HG02943 (cell line): ENCODE data around the gene FYB2.

Experiments
- ATAC-seq: cut with Tn5 transposase; IDR thresholded peaks from one replicate; pipeline ENCODE4 v1.9.1; 2021; ENCODE audit warnings: mild to moderate bottlenecking, low read depth, moderate library complexity; ENCODE audit not compliant: unreplicated experiment

Gene FYB2

DNA sequence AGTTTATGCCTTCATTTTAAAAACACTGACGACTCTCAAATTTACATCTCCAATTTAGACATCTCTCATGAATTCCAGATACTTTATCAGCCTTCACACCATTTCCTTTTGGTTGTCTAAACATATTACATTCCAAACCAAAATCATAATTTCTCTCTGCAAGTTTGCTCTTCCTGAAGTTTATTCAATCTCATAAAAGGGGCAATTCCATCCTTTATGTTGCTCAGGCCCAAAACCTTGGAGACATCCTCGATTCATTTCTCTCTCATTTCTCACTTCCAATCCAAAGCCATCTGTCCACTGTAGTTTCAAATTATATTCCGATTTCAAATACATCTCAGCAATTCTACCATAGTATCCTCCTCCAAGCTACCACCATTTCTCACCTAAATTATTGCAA is 74.0 kb downstream of the FYB2 start:
- ATAC-seq = no peak

DNA sequence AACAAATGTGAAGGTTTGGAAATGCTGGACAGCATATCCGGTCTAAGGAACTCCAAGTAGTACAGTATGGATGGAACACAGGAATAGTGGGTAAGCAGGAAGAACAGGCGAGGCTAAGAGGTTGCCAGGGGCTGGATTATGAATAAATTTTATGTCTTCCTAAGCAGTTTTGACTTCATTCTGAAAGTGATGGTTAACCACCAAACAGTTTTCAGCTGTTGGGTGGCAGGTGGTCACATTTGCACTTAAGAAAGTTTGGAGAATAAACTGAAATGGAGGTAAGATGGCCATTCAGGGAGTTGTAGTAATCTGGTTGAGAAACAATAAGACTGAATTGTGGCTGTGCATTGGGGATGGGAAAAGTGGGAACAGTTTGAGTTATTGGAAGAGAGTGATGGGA is 90.2 kb downstream of the FYB2 start:
- ATAC-seq = no peak

DNA sequence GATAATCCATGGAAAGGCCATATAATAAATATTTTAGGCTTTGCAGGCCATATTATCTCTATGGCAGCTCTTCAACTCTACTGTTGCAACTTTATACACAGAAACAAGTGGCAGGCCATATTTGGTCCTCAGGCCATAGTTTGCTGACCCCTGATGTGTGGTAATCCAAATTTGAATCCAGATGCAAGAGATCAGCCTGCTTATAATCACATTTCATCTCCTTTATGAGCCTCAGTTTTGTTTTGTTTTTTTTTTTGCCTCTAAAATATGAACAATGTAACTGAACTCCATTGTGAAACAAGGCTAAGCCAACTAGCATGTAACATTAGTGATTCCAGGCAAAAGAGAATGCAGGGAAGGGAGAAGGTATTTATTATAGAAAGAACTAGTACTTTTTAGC is 92.5 kb downstream of the FYB2 start:
- no peak for ATAC-seq

DNA sequence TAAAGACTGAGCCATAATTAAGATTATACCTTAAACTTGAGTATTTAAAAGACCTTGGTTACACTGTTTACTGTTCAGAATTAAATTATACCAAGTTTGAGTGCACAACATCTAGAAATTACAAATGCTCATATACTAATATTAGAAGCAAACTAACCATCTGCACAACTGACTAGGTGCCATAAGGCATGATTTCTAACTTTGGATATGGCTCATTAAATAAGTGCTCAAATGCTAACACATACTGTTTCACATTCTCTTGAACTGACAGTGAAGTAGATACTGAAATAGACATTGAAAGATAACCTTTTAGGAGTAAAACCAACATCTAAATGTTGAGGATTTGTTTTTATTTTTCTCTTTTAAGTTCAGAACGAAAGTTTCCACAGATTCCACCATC is 100.0 kb downstream of the FYB2 start:
- ATAC-seq = no peak

DNA sequence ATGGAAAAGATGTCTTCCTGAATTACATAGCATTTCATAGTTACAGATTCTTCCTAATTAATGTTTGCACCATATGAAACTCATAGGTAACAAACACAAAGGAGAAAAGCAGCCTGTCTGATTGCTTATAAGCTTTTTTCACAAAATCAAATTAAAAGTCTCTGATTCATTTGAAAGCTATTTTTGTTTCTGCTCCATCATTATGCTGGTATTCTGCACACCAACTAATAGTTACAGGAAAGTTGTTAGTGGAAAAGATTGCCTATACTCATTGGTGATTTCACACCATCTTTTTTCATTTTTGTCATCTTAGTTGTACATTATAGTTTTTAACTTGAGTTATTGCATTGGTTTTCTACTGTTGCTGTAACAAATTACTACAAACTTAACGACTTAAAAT is 104.0 kb downstream of the FYB2 start:
- no peak for ATAC-seq

DNA sequence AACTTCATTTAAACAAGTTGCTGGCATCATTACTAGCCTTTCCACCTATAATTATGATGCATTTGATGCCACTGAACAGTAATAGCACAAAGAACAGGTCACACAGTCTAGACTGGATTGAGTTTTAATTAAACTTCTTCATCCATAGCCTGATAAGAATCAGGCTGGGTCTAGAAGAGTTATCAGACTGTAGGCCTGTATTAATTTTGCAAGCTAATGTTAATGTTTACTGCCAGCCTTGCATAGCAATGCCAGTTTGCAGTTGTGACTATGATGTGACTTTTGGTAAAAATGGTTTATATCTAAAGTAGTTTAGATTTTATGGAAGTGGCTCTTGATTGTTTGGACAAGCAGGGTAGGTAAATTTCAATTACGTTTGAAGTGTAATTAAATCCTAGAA is 106.1 kb downstream of the FYB2 start:
- ATAC-seq = no peak

DNA sequence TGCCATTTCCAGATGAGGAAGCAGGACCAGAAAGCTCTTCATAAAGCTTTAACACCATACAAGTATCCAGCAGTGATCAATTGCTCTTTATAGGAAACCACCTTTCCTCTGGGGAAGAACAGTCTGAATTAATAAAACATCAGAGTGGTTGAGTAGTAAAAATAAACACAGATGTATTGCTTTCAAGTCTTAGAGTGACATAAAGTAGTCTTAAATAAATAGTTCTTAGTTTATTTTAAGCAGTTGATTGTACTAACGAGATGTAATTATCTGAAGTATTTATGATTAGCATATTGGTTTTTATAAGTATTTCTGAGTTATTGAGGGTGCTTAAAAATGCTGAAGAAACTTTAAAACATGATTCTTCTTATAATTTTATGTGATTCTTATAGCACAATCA is 107.1 kb downstream of the FYB2 start:
- no peak for ATAC-seq

DNA sequence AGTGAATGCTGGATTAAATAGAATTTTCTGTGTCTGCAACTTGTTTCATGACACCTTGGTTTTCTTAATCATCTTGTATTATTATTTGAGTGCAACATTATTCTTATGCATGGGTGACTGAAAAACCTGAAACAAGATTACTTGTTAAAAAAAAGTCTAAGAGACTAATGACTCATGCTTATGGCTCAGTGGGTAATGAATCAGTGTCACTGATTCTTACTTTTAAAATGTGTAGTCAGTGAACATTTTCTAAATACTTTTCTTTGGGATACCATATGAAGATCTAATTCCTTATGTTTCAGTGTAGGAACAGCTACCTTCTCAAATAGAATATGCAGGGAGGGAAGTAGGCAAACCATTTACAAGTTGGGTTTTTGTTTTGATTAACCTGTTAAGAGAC is 108.6 kb downstream of the FYB2 start:
- no peak for ATAC-seq

DNA sequence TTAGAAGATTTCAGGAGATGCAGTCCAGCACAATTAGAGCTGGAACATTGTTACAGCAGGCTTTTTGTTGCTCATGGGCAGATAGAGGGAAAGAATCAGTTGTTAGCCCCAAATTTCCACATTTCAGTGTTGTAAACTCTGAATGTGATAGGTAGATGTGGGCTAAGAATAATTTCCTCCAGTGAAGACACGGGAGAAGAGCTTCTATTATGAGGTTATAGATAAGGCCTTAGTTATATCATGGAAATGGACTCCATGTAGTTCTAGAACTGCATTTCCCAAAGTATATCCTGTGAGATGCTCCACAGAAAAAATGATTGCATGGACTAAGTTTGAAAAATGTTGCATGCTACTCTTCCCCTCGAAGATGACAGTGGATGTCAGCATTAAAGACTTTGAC is 109.2 kb downstream of the FYB2 start:
- no peak for ATAC-seq

DNA sequence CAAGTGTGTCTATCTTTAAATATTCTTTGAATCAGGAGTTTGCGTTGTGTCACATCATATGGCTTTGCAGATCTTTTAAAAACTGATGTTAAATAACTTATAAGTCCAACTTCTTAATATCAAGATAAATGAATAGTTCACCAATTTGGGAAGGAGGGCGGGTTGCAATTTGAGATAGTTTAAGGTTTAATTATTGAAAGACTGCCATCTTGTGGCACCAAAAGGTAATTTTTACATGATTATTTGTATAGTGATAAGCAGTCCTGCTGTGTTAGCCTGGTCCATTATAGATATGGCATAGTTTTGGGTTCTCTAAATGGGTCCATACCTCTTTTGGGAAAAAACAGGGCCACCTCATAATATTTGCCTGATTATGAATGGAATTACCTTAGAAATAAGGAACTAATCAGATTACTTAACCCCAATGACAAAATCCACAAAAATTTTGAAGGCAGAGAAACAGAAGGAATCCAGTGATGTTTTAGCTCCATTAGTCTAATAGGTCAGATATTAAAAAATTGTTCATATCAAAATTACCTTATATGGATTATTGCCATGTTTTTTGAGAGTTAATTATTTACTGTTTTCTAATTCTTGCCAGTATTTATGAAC is 109.8 kb downstream of the FYB2 start:
- ATAC-seq = no peak

DNA sequence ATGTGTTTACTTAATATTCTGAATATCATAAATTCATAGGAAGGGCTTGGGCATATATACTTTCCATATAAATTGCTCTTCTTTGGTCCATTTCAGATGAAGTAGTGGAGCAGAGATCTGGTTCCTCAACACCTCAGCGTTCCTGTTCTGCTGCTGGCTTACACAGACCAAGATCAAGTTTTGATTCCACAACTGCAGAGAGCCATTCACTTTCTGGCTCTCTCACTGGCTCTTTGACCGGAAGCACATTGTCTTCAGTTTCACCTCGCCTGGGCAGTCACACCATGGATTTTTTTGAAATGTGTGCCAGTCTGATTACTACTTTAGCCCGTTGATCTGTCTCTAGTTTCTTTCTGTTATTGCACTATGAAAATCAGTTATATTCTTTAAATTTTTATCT is 111.8 kb downstream of the FYB2 start:
- ATAC-seq = no peak

DNA sequence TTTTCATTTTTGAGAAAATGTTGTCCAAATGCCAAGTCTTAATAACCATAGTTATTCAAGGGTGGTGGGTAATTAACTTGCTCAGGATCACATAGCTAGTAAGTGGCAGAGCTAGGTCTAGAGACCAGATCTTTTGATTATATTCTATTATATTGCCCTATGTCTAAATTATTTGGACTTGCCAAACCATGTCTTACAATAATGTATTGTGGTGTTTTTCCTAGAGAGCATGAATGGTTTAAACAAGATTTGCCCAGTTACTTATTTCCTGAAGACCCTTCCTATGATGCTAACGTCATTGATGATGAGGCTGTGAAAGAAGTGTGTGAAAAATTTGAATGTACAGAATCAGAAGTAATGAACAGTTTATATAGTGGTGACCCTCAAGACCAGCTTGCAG is 115.5 kb downstream of the FYB2 start:
- ATAC-seq = no peak

DNA sequence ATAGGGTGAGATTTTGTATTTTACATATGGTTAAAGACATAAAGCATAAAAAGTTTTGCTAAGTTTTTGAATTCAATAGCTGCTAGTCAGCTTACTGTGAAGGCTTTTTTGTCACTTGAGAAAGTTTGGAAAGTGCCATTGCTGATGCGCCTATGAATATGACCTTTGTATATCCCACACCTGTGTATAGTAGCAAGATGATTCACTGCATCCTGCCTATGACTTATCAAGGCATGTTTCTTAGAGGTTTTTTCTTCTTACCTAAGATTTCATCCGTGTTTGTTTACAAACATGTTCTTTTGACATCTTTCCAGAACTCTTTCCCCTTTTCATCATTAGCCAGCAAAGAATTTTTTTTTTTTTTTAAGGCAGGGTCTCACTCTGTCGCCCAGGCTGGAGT is 122.5 kb downstream of the FYB2 start:
- no peak for ATAC-seq

DNA sequence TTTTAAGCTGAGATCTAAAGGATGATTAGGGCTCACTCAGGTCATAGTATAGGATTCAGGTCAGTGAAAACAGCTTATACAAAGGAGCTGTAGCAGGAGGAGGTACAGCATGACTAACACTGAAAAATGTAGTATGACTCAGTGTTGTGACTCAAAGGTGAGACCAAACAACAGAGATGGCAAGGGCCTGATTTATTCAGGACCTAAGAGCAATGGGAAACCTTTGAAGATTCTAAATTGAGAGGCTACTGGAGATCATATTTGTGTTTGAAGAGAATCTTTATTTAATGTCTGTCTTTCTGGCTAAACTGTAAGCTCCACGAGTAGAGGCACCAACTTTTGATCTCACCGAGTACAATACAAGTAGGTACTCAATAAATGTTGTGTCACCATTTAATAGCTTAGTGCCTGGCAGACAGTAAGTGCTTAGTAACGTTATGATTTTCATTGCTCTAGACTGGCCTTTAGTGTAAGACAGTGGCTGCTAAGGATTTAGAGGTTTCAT is 130.6 kb downstream of the FYB2 start:
- no peak for ATAC-seq

DNA sequence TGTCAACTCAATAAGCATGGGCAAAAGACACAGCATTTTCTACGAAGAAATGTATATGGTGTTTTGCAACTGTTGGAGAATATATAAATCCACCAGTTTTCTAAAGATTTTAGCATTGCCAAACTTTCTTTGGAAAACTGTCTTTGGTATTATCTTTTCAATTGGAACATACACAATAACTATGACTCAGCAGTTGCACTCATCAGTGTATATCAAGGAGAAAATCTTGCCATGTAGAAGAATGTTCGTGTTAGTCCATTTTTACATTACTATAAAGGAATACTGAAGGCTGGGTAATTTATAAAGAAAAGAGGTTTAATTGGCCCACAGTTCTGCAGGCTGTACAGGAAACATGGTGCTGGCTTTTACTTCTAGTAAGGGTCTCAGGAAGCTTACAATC is 133.0 kb downstream of the FYB2 start:
- ATAC-seq = no peak

DNA sequence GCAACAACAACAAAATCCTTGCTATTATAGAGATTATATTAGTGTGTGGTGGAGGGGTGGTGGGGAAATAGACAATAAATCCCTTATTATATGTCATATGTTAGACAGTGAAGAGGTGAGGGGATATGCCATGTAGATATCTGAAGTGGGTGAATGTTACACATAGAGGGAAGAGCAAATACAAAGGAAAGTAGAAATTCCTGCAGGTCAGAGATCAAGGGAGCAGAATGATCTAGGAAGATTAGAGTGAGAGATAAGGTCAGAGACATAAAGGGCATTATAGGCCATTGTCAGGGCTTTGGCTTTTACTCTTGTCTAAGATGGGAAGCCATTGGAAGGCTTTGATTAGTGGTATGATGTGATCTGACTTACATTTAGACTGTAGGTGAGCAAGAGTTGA is 135.6 kb downstream of the FYB2 start:
- ATAC-seq = no peak

DNA sequence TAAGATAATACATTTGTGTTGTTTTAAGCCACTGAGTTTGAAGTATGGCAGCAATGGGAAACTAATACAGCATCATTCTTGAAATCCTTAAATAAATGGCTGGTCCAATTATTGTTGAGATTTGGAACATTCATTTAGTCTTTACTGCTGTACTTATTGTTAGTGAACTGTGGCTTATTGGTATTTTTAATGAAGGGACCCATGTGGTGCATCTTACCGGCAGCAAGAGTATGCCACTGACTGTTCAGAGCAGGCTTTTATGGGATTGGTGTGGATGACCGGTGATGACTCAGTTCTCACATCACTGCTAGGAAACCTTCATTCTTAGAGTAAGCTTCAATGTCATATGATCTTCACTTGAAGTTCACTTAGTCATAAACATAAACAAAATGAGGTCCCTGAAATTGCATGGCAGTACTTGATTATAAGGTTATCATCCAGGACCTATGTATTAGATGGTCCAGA is 142.6 kb downstream of the FYB2 start:
- no peak for ATAC-seq

DNA sequence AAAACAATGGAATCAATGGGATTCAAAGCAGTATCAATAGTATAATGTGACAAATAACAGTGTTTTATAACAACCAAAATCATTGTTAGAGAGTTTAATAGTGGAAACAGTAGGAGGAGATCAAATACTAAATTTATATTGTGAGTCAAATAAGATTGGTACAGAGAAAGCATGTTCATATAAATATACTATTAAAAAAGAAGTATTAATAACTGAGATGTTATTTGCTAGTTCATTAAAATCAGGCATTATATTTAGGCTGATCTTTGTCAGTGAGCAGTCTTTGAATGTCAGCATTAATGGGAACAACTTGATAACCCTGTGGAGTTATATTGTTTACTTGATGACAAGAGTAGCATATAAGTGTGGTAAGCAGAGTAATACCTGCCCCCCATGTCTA is 143.4 kb downstream of the FYB2 start:
- ATAC-seq = no peak

DNA sequence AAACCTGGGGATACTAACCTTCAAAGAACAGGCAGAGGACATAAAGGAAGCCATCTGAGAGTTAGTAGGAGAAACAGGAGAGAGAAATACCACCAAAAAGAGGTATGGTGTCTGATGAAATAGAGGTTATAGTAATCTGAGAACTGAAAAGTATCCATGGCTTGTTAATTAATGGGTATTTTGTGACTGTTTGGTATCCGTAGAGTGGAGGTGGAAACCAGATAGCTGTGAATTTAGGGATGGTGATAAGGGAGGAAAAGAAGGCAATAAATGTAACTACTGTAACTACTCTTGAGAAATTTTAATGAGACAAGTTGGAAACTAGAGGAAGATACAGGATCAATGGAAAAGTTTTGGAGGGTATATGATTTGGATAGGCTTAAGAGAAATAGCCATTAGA is 146.6 kb downstream of the FYB2 start:
- ATAC-seq = no peak

DNA sequence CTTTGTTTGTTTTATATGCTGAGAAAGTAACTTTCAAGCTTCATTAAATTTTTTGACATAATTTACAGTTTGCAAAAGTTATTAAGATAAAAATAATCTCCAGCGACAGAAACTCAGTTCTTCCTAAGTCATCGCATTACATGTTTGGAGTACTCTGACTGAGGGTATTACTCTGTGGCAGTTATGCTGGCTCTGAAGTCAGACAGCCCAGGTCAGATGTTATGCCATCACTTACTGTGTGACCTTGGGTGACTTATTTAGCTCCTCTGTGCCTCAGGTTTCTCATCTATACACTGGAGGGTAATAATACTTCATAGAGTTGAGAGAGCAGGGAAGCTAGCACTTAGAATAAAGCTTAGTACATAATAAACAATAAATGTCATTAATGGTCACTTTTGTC is 147.7 kb downstream of the FYB2 start:
- no peak for ATAC-seq

DNA sequence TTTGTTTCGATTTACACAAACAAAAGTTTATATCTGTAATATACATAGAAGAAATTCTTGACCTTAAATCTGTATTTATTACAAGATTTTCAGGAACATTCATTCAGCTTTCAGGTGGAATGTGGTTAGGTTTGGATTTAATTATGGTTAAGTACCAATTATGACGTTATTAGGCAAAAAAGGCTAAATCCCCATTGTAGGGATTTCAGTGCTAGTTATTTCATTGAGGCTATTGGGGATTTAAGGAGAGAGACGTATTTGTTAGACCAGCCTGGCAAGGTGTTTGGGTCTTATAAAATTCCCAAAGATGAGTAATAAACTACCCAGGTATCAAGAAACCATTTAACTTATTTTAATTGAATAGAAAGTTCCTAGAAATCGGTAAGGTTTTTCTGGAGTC is 148.1 kb downstream of the FYB2 start:
- no peak for ATAC-seq

DNA sequence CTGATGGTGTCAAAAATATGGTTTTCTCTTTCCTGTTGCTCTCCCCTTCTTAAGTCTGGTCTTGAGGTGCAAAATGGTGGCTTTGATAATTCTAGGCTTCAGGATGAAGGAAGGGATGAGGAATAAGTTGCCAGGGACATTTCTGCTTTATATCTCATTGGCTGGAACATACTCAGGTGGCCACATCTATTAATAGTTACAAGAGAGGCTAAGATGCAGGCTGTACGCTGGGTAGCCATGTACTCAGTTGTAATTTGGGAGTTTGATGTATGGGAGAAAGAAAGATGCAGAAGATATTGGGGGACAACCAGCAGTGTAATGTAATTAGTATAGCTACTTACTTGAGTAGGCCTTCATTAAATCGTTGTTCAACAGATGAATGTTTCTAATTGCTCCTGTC is 148.9 kb downstream of the FYB2 start:
- no peak for ATAC-seq
